ENCODE data around the gene IMMP2L. TPM values are rescaled to one million over a fixed set of nuclear protein-coding genes. Genes with fewer than 3 reads are reported as not detected.

IMMP2L gene
- total RNA-seq, 1 donor from 2014 or later = 40.8 TPM

DNA sequence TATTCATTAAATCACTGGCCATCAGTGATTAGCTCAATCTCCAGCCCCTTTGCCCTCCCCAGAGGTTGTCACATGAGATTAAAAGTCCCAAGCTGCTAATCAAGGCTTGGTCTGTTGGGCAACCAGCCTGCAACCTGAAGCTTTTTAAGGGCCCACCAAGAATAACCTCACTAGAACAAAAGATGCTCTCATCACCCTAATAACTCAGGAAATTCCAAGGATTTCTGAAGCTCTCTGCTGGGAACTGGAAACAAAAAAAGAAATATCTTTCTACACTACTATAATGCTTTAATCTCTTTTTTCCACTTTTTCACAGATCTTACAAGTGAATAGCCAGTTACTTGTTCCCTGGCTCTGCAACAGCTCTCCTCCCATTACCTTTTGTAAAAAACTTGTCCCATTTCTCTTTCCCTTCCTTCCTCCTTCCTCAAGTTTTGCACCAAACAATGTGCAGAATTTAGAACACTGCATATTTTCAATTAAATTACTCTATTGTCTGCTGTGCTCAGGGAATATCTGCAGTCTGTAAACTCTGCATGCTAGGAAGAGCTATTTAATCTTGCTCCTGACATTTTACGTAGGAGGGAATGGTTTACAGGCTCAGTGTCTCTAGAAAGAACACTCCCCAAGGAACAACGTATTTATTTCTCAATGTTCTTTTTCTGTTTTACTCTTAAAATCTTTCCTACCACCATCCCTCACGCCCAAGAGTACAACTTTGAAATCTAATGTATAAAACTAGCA lies 169.1 kb downstream of the IMMP2L start:
- DNase-seq (ENCODE audit: low spot score) = no peak

DNA sequence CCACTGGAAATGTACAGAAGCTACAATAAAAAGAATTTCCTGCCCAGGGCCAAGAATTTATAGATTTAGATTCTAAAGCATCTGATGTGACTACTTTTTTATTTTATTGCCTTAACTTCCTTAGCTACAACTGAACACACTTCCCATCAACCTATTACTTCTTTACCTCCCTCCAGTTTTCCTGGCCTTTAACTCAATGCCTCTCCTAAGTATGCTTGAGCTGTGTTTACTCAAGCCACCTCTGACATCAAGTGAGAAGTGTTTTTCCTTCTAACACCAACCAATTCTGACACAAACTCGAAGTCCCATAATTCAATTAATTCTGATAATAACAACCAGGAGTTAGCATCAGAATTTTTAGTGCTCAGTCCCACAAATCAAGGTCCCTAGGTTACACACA lies 170.0 kb downstream of the IMMP2L start:
- no peak for DNase-seq (ENCODE audit: low spot score)

DNA sequence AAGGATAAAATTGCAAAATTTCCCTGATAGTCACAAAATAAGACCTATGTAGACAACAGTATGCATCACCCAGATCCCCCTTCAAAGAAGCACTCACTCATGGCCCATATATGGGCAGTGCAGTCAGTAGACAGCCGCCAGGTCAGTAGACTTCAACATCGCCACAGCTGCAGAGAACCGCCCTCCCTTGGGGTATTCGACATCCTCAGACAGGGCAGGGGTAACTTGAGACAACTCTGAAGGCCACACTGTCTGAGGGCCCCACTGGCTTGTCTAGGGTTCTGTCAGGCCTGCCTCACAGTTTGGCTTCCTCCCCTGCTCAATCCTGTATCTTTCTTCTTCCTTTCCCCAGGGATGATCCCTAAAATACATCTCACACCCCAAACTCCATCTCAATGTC lies 172.3 kb downstream of the IMMP2L start:
- DNase-seq (ENCODE audit: low spot score) = no peak

DNA sequence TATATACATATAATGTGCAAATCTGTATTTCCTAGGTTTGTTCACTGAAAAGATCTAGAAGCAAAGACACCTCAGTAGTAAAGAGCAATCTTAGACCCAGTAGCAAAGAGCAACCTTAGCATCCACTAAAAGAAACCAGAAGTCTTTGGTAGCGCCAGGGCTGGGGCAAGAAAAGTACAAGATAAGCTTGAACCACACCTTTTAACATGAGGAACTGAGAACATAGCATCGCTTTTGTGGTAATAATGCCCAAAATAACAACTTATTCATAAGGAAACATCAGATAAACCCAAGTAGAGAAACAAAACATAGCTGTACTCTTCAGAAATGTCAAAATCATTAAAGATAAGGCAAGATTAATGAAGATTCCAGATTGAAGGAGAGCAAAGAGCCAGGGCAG lies 173.4 kb downstream of the IMMP2L start:
- no peak for DNase-seq (ENCODE audit: low spot score)

DNA sequence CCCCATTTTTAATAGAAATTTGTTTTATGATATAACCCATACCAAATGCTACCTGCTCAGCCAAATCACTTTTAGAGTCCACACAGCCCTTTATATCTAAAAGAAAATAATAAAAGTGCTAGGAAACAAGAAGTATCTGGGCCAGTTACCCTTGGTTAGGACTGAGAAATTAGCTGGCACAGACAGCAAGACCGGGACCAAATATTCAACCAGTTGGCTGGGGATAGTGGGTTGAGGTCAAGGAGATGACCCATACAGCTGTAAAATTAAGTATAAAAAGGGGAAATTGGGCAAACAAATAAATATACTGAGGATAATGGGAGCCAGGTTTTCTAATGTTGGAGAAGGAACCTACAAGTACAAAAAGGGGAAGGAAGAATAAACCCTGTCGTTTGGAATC lies 174.3 kb downstream of the IMMP2L start:
- DNase-seq (ENCODE audit: low spot score) = no peak

DNA sequence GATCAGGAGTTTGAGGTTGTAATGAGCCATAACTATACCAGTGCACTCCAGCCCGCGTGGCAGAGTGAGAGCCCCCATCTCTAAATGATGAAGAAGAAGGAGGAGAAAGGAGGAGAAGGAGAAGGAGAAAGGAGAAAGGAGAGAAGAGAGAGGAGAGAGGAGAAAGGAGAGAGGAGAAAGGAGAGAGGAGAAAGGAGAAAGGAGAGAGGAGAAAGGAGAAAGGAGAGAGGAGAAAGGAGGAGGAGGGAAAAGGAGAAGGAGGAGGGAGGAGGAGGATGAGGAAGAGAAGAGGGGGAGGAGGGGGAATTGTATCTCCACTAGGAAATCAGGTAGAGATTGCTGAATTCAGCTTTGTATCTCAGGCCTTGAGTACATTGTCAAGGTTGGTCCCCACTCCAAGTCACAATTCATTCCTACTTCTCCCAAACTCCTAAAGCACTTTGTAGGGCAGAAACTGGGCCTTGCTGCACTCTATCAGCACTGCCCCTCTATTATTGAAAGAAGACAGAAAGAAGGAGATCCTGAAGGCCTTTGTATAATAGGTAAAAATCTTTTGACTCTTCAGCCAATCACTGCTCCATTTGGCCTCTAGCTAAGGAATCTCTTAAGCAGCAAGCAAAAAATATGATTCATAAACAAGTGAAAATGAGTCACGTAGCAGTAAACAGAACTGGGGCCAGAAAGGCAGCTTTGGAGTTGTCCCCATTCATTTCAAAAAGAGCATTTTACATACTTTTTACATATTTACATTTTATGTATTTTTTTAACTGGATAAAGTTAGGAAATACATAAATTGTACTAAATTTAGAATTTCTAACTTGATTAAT lies 178.0 kb downstream of the IMMP2L start:
- no peak for DNase-seq (ENCODE audit: low spot score)

DNA sequence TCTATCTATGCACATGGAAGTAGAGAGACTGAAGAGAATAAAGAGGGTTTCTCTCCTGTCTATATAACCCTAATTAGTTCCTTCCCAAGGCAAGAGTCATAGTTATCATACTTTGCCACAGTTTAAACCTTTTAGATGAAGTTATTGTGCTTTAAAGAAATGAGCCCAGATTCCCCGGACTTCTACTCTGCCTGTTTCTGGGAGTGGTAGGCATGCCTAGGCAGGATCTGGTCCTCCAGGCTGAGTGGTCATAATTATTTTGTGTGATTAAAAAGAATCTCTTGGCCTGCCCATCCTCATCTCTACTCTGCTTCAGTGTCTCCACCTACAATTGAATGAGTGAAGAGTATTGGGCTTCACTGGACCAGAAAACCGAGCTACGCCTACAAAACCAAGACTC lies 179.2 kb downstream of the IMMP2L start:
- no peak for DNase-seq (ENCODE audit: low spot score)

- no peak for DNase-seq (ENCODE audit: low spot score)
Observed at GRCh38 chr7:111381590-111381989, 180.7 kb downstream of the IMMP2L start.

- no peak for DNase-seq (ENCODE audit: low spot score)
Observed at GRCh38 chr7:111380945-111381344, 181.3 kb downstream of the IMMP2L start.

- DNase-seq (ENCODE audit: low spot score) = no peak
Observed at GRCh38 chr7:111374027-111374426, 188.3 kb downstream of the IMMP2L start.

DNA sequence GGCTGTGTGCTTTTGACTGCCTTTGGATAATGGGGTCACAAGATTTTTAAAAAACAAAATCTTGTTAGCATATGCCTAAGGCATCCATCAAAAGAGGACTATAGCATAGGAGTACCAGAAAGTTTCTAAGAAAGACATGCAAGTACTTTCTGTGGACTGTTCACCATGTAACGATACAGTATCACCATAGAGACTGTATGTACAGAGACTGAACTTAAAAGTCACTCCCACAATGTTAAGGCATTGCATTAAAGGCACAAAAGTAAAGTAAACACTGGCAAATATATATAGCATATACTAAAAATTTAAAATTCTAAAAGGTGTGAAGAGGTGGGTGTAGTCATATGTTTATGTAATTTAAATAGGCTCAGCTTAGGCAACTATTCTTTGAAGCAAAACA lies 190.9 kb downstream of the IMMP2L start:
- DNase-seq (ENCODE audit: low spot score) = no peak

DNA sequence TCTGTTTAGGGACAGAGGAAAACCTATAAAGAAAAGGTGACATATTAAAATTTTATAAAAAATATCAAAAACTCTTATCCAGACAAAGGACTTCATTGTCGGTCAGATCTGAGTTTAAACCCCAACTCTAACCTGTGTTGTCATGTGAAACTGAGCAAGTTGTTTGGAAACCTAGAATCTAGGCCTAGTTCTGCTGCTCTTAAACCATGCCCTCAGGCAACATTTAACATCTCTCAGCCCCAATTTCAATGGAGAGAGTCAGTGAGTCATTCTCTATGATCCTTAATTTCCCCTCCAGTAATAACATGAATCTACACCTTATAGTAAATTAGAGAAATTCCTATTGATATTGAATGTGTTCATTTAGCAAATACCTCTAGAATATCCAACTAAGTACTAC lies 192.3 kb downstream of the IMMP2L start:
- DNase-seq (ENCODE audit: low spot score) = no peak

- DNase-seq (ENCODE audit: low spot score) = no peak
Observed at GRCh38 chr7:111368381-111369065, 193.8 kb downstream of the IMMP2L start.

GRCh38 chr7:111364413-111364812 lies 197.9 kb downstream of the IMMP2L start:
- no peak for DNase-seq (ENCODE audit: low spot score)

- DNase-seq (ENCODE audit: low spot score) = no peak
Observed at GRCh38 chr7:111363099-111363498, 199.2 kb downstream of the IMMP2L start.

- DNase-seq (ENCODE audit: low spot score) = no peak
Observed at GRCh38 chr7:111362506-111363054, 199.7 kb downstream of the IMMP2L start.

- DNase-seq (ENCODE audit: low spot score) = no peak
Observed at GRCh38 chr7:111358915-111359314, 203.4 kb downstream of the IMMP2L start.

DNA sequence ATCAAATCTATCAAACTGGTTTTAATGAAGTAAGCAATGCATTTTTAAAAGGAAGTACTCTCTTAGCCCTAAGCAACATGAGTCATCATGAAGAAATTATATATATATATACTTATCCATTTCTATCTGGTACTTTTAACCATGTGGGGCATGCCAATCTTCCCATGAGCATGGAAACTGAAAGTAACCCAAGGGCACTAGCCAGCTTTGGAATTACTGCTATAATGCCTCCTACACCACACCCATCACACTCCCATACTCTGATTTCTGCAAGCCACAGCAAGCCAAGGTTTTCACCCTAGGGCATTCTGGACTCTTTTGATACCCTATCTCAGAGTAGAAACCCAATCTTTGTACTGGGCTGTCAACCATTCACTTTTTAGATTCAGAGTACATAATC lies 204.6 kb downstream of the IMMP2L start:
- no peak for DNase-seq (ENCODE audit: low spot score)

- DNase-seq (ENCODE audit: low spot score) = no peak
Observed at GRCh38 chr7:111356941-111357340, 205.4 kb downstream of the IMMP2L start.

- DNase-seq (ENCODE audit: low spot score) = no peak
Observed at GRCh38 chr7:111352319-111352718, 210.0 kb downstream of the IMMP2L start.

- no peak for DNase-seq (ENCODE audit: low spot score)
Observed at GRCh38 chr7:111346219-111346618, 216.1 kb downstream of the IMMP2L start.

- no peak for DNase-seq (ENCODE audit: low spot score)
Observed at GRCh38 chr7:111343017-111343416, 219.3 kb downstream of the IMMP2L start.
